SW480 (cell line): Measurements from ENCODE around the gene NTRK3.

ENCODE experiments used
- DNase-seq: peaks from one replicate; pipeline ENCODE4 v3.0.0-alpha.2; 2016; ENCODE audit warnings: low spot score

The NTRK3 gene

GRCh38 chr15:87940768-87941167 is 315.8 kb downstream of the NTRK3 start:
- DNase-seq, result no peak

GRCh38 chr15:87939848-87940457 is 316.6 kb downstream of the NTRK3 start:
- DNase-seq, result no peak

- DNase-seq, result no peak
These were observed 318.5 kb downstream of the NTRK3 start for GRCh38 chr15:87938031-87938430.

GRCh38 chr15:87935583-87935982 is 321.0 kb downstream of the NTRK3 start:
- DNase-seq, result no peak

GRCh38 chr15:87931584-87931983 is 325.0 kb downstream of the NTRK3 start:
- no peak for DNase-seq

GRCh38 chr15:87930457-87930856 is 326.1 kb downstream of the NTRK3 start:
- DNase-seq, result no peak

GRCh38 chr15:87929841-87930240 is 326.7 kb downstream of the NTRK3 start:
- DNase-seq, result no peak

- no peak for DNase-seq
These were observed 332.1 kb downstream of the NTRK3 start for GRCh38 chr15:87924433-87924832.

- no peak for DNase-seq
These were observed 337.5 kb downstream of the NTRK3 start for GRCh38 chr15:87919064-87919463.

- no peak for DNase-seq
These were observed 339.1 kb downstream of the NTRK3 start for GRCh38 chr15:87917480-87917879.

GRCh38 chr15:87916208-87916607 is 340.3 kb downstream of the NTRK3 start:
- no peak for DNase-seq

- DNase-seq, result no peak
These were observed 346.2 kb downstream of the NTRK3 start for GRCh38 chr15:87910301-87910700.

- DNase-seq, result no peak
These were observed 348.7 kb downstream of the NTRK3 start for GRCh38 chr15:87907676-87908446.

- no peak for DNase-seq
These were observed 350.1 kb downstream of the NTRK3 start for GRCh38 chr15:87906444-87906843.

GRCh38 chr15:87902772-87903426 is 353.6 kb downstream of the NTRK3 start:
- DNase-seq, result no peak

- DNase-seq, result no peak
These were observed 354.4 kb downstream of the NTRK3 start for GRCh38 chr15:87901926-87902690.

GRCh38 chr15:87901008-87901407 is 355.5 kb downstream of the NTRK3 start:
- DNase-seq, result no peak

GRCh38 chr15:87896936-87897335 is 359.6 kb downstream of the NTRK3 start:
- DNase-seq, result no peak

GRCh38 chr15:87887177-87887576 is 369.4 kb downstream of the NTRK3 start:
- no peak for DNase-seq

- no peak for DNase-seq
These were observed 375.5 kb downstream of the NTRK3 start for GRCh38 chr15:87881026-87881425.

- no peak for DNase-seq
These were observed 378.6 kb downstream of the NTRK3 start for GRCh38 chr15:87877822-87878542.
